OCI-M2 (cell line): ENCODE results near the gene ADORA2A.
"Not testable (repeated sequence)": the region's sequence is repeated elsewhere in the genome, so short reads cannot be mapped to it uniquely, and the experiment has no call there.

Experiments
- DNase-seq: peaks from one replicate; lab custom pipeline; 2025; ENCODE audit not compliant: unreplicated experiment; lab: John Stamatoyannopoulos, UW

ADORA2A gene

DNA sequence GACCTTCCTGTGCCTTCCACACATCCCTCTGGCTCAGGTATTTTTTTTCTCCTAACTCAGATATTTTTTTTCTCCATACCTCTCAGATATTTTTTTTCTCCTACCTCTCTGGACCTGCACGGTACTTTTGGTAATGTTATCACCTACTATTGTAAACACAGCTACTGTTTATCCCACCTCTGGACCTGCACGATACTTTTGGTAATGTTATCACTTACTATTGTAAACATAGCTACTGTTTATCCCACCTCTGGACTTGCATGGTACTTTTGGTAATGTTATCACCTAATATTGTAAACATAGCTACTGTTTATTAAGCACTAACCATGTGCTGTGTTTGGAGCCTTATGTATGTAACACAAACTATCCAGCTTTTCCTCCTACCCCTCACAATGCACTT is 55.6 kb downstream of the ADORA2A start:
- no peak for DNase-seq

GRCh38 chr22:24483976-24484545 is 56.7 kb downstream of the ADORA2A start:
- DNase-seq = no peak

DNA sequence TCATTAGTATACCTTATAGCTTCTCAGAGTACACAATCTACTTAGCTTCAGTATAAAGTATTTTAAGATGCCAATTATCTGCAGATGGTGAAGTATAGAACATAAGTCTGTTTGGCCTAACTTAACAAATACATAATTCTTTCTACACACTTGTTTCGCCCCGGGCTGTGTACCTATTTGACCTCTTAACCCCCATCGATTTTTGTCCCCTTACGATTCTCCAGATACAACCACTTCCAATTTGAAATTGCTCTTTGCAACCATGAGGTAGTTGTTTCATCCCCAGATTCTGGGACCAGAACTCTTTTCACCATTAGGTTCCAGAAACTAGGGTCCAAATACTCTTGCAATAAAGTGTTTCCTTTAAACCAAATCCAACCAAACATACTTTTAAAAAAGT is 57.8 kb downstream of the ADORA2A start:
- no peak for DNase-seq

GRCh38 chr22:24485608-24486007 is 58.2 kb downstream of the ADORA2A start:
- no peak for DNase-seq

DNA sequence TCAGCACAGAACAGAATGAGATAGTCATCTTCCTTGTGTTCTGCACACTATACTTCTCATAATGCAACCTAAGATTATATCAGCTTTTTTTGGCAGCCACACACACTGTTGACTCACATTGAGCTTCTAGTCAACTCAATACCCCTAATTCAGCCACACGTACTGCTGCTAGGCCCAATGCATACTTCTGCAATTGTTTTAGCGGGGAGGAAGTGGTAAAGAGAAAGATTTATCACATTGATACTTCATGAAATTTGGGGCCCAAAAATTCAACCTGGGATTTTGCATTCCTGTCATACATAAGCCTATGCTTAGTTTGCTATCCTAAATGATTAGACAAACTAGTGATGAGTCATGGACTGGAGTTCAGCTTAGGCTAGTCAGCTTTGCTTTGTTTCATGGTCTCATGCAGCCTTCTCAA is 59.1 kb downstream of the ADORA2A start:
- DNase-seq = no peak

DNA sequence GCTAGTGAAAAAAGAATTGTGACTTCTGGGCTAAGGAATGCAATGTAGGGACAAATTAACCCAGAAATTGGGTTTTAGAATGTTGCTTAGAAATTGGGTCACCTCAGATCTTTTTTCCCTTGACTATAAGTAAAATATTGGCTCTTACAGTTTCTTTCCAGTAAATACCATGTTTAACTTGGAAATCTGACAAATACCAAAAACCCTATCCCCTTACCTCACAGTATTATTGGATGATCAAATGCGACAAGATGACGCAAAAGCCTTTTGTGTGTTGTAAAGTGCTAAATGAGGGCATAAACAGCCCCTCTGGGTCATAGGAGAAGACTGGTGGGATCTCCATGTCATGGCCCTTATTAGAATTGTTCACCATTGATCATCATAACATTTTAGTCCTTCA is 61.6 kb downstream of the ADORA2A start:
- DNase-seq = no peak

DNA sequence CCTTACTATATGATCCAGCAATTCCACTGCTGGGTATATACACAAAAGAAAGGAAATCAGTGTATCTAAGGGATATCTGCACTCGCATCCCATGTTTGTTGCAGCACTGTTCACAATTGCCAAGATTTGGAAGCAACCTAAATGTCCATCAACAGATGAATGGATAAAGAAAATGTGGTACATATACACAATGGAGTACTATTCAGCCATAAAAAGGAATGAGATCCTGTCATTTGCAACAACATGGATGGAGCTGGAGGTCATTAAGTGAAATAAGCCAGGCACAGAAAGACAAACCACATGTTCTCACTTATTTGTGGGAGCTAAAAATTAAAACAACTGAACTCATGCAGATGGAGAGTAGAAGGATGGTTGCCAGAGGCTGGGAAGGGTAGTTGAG is 62.0 kb downstream of the ADORA2A start:
- DNase-seq = not testable (repeated sequence)
